ENCODE data around the gene SFXN1. TPM values are rescaled to one million over a fixed set of nuclear protein-coding genes. Genes with fewer than 3 reads are reported as not detected.

Gene SFXN1
- total and polyA plus RNA-seq, 7 donors, result 18.1 to 68.0 (median 22.8) TPM

GRCh38 chr5:175483337-175483736, 5.0 kb downstream of the SFXN1 start:
- Histone ChIP-seq H3K9me3 (no peaks in the 10 kb centered on the region), H3K4me3 (no peak overlapping the region), H3K4me1 (peaks cover 0 to 17% (median 13%) of the 10 kb centered on the region in 4 donors), H3K27me3 (no peaks in the 10 kb centered on the region), H3K27ac (no peak overlapping the region), H3K36me3 (peaks cover 0 to 14% (median 2%) of the 10 kb centered on the region in 4 donors)
- 89 to 95% methylated on average over 8 of the region's 8 CpGs for WGBS, 2 donors
- no peak for DNase-seq
- TF ChIP-seq, protein P1, sequence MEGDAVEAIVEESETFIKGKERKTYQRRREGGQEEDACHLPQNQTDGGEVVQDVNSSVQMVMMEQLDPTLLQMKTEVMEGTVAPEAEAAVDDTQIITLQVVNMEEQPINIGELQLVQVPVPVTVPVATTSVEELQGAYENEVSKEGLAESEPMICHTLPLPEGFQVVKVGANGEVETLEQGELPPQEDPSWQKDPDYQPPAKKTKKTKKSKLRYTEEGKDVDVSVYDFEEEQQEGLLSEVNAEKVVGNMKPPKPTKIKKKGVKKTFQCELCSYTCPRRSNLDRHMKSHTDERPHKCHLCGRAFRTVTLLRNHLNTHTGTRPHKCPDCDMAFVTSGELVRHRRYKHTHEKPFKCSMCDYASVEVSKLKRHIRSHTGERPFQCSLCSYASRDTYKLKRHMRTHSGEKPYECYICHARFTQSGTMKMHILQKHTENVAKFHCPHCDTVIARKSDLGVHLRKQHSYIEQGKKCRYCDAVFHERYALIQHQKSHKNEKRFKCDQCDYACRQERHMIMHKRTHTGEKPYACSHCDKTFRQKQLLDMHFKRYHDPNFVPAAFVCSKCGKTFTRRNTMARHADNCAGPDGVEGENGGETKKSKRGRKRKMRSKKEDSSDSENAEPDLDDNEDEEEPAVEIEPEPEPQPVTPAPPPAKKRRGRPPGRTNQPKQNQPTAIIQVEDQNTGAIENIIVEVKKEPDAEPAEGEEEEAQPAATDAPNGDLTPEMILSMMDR (IDR thresholded peaks at IDR 0.05), result no peak
- TF ChIP-seq EP300 (IDR thresholded peaks at IDR 0.05) (no peak), POLR2A (IDR thresholded peaks at IDR 0.05) (no peak), POLR2AphosphoS5 (IDR thresholded peaks at IDR 0.05) (no peak)
- intact Hi-C loops (cut with DNase I), result no loop called here

GRCh38 chr5:175484322-175484721, 6.0 kb downstream of the SFXN1 start:
- Histone ChIP-seq H3K9me3 (no peaks in the 10 kb centered on the region), H3K4me3 (no peak overlapping the region), H3K27ac (no peak overlapping the region), H3K4me1 (peaks cover 0 to 13% (median 11%) of the 10 kb centered on the region in 4 donors), H3K27me3 (no peaks in the 10 kb centered on the region), H3K36me3 (peaks cover 0 to 14% (median 4%) of the 10 kb centered on the region in 4 donors)
- WGBS, 2 donors, result 97 to 98% methylated on average over 26 of the region's 26 CpGs
- no peak for TF ChIP-seq POLR2AphosphoS5 (IDR thresholded peaks at IDR 0.05)
- TF ChIP-seq, protein P1 (IDR thresholded peaks at IDR 0.05), result no peak
- TF ChIP-seq EP300 (IDR thresholded peaks at IDR 0.05), result no peak
- no peak for TF ChIP-seq POLR2A (IDR thresholded peaks at IDR 0.05)
- no peak for DNase-seq
- intact Hi-C loops (cut with DNase I), result no loop called here

GRCh38 chr5:175484829-175485228, 6.5 kb downstream of the SFXN1 start:
- Histone ChIP-seq H3K4me3 (no peak overlapping the region), H3K9me3 (no peaks in the 10 kb centered on the region), H3K27ac (no peak overlapping the region), H3K36me3 (peaks cover 0 to 14% (median 4%) of the 10 kb centered on the region in 4 donors), H3K27me3 (no peaks in the 10 kb centered on the region), H3K4me1 (peaks cover 0 to 8% (median 6%) of the 10 kb centered on the region in 4 donors)
- no peak for DNase-seq
- intact Hi-C loops (cut with DNase I), result no loop called here
- TF ChIP-seq POLR2A (IDR thresholded peaks at IDR 0.05) (no peak), EP300 (IDR thresholded peaks at IDR 0.05) (no peak), POLR2AphosphoS5 (IDR thresholded peaks at IDR 0.05) (no peak)
- TF ChIP-seq, protein P1 (IDR thresholded peaks at IDR 0.05), result no peak
- WGBS, 2 donors, result 92 to 97% methylated on average over 4 of the region's 4 CpGs

- Histone ChIP-seq H3K36me3 (peaks cover 0 to 14% (median 4%) of the 10 kb centered on the region in 4 donors), H3K4me3 (no peak overlapping the region), H3K4me1 (peaks cover 0 to under 1% (median under 1%) of the 10 kb centered on the region in 4 donors), H3K9me3 (no peaks in the 10 kb centered on the region), H3K27ac (no peak overlapping the region), H3K27me3 (no peaks in the 10 kb centered on the region)
- DNase-seq, result no peak
- TF ChIP-seq EP300 (IDR thresholded peaks at IDR 0.05) (no peak), POLR2AphosphoS5 (IDR thresholded peaks at IDR 0.05) (no peak), POLR2A (IDR thresholded peaks at IDR 0.05) (no peak)
- TF ChIP-seq, protein P1 (IDR thresholded peaks at IDR 0.05), result no peak
- intact Hi-C loops (cut with DNase I), result no loop called here
- 93 to 97% methylated on average over 6 of the region's 6 CpGs for WGBS, 2 donors
Measured at GRCh38 chr5:175485631-175486030, 7.3 kb downstream of the SFXN1 start.
